ENCODE measurements around the gene ZNF277.

- TF ChIP-seq CTCF (IDR thresholded peaks at IDR 0.05) (no peak), POLR2A (IDR thresholded peaks at IDR 0.05) (no peak)
Observed at GRCh38 chr7:112362053-112362650, 155.7 kb downstream of the ZNF277 start.
